GM18861 (cell line): Measurements from ENCODE around the gene RPP25L.

Source experiments
- ATAC-seq: cut with Tn5 transposase; IDR thresholded peaks from one replicate; pipeline ENCODE4 v1.9.1; 2021; ENCODE audit not compliant: unreplicated experiment

Gene RPP25L

GRCh38 chr9:34611251-34611810, 566 bp downstream of the RPP25L start:
- ATAC-seq: no peak

GRCh38 chr9:34610434-34611206, 1.3 kb downstream of the RPP25L start:
- no peak for ATAC-seq

GRCh38 chr9:34607331-34607730, 4.6 kb downstream of the RPP25L start:
- no peak for ATAC-seq

GRCh38 chr9:34606905-34607304, 5.0 kb downstream of the RPP25L start:
- ATAC-seq: no peak

- no peak for ATAC-seq
These were observed 5.7 kb downstream of the RPP25L start for GRCh38 chr9:34606190-34606589.

GRCh38 chr9:34603610-34604231, 8.2 kb downstream of the RPP25L start:
- ATAC-seq: peak; percentile 82

- ATAC-seq: no peak
These were observed 9.8 kb downstream of the RPP25L start for GRCh38 chr9:34601937-34602573.

GRCh38 chr9:34600908-34601307, 11.0 kb downstream of the RPP25L start:
- no peak for ATAC-seq

- no peak for ATAC-seq
These were observed 12.4 kb downstream of the RPP25L start for GRCh38 chr9:34599546-34599945.

- ATAC-seq: no peak
These were observed 17.7 kb downstream of the RPP25L start for GRCh38 chr9:34594177-34594576.

GRCh38 chr9:34592895-34593601, 18.8 kb downstream of the RPP25L start:
- ATAC-seq: no peak

- ATAC-seq: no peak
These were observed 19.7 kb downstream of the RPP25L start for GRCh38 chr9:34591917-34592866.

GRCh38 chr9:34591248-34591916, 20.5 kb downstream of the RPP25L start:
- no peak for ATAC-seq

GRCh38 chr9:34590381-34591247, 21.3 kb downstream of the RPP25L start:
- no peak for ATAC-seq

- no peak for ATAC-seq
These were observed 22.1 kb downstream of the RPP25L start, which contains the start of gene CNTFR for GRCh38 chr9:34589636-34590380. TSS of gene CNTFR (minus strand) at chr9:34589724. CDS start at chr9:34568981, 20,743 bp downstream.

- no peak for ATAC-seq
These were observed 22.9 kb downstream of the RPP25L start for GRCh38 chr9:34588671-34589635.

- no peak for ATAC-seq
These were observed 24.6 kb downstream of the RPP25L start for GRCh38 chr9:34587271-34587670.
